ENCODE results near the gene ALDH5A1.

Gene ALDH5A1

GRCh38 chr6:24472181-24472580 lies 22.6 kb upstream of the ALDH5A1 start:
- TF ChIP-seq ISL1 (CRISPR knock-in tag; IDR thresholded peaks at IDR 0.05), result peak; percentile 56
- no peak for TF ChIP-seq ZC3H10 (CRISPR knock-in tag; IDR thresholded peaks at IDR 0.05)
- no peak for ATAC-seq

DNA sequence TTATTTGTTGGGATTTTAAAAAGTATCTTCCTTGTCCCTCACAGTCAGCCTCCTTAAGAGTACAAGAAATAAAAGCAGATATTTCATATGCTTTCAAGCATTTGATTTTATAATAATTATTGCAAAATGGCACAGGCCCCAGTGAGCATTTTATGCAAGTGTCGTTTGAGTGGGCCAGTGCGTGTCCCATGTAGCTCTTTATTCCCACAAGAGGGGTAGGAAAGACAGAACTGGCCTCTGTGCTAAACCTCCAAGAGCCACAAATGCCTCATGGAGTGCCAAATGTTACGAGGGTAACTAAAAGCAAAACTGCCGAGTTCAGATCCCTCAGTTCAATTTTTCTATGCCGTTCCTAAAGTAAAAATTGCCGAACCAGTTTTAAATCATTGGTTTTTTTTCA lies 18.1 kb upstream of the ALDH5A1 start:
- no peak for TF ChIP-seq TSHZ2 (CRISPR knock-in tag; IDR thresholded peaks at IDR 0.05)
- TF ChIP-seq PPARA (CRISPR knock-in tag; IDR thresholded peaks at IDR 0.05; ENCODE audit: borderline replicate concordance), result no peak
- no peak for TF ChIP-seq ZNF565 (CRISPR knock-in tag; conservative IDR thresholded peaks at IDR 0.05; ENCODE audit: low read depth)
- no peak for TF ChIP-seq TOX (CRISPR knock-in tag; IDR thresholded peaks at IDR 0.05; ENCODE audit: borderline replicate concordance)
- TF ChIP-seq ZNF70 (CRISPR knock-in tag; IDR thresholded peaks at IDR 0.05), result no peak
- TF ChIP-seq SNAI2 (CRISPR knock-in tag; IDR thresholded peaks at IDR 0.05), result no peak
- TF ChIP-seq, protein P1, sequence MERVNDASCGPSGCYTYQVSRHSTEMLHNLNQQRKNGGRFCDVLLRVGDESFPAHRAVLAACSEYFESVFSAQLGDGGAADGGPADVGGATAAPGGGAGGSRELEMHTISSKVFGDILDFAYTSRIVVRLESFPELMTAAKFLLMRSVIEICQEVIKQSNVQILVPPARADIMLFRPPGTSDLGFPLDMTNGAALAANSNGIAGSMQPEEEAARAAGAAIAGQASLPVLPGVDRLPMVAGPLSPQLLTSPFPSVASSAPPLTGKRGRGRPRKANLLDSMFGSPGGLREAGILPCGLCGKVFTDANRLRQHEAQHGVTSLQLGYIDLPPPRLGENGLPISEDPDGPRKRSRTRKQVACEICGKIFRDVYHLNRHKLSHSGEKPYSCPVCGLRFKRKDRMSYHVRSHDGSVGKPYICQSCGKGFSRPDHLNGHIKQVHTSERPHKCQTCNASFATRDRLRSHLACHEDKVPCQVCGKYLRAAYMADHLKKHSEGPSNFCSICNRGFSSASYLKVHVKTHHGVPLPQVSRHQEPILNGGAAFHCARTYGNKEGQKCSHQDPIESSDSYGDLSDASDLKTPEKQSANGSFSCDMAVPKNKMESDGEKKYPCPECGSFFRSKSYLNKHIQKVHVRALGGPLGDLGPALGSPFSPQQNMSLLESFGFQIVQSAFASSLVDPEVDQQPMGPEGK (CRISPR knock-in tag; IDR thresholded peaks at IDR 0.05; ENCODE audit: borderline replicate concordance), result no peak
- no peak for ATAC-seq

- TF ChIP-seq SNAI2 (CRISPR knock-in tag; IDR thresholded peaks at IDR 0.05) (no peak), ZNF565 (CRISPR knock-in tag; conservative IDR thresholded peaks at IDR 0.05; ENCODE audit: low read depth) (no peak), TOX (CRISPR knock-in tag; IDR thresholded peaks at IDR 0.05; ENCODE audit: borderline replicate concordance) (no peak), ZC3H10 (CRISPR knock-in tag; IDR thresholded peaks at IDR 0.05) (no peak), CSDC2 (CRISPR knock-in tag; IDR thresholded peaks at IDR 0.05) (no peak)
- TF ChIP-seq, protein P2, sequence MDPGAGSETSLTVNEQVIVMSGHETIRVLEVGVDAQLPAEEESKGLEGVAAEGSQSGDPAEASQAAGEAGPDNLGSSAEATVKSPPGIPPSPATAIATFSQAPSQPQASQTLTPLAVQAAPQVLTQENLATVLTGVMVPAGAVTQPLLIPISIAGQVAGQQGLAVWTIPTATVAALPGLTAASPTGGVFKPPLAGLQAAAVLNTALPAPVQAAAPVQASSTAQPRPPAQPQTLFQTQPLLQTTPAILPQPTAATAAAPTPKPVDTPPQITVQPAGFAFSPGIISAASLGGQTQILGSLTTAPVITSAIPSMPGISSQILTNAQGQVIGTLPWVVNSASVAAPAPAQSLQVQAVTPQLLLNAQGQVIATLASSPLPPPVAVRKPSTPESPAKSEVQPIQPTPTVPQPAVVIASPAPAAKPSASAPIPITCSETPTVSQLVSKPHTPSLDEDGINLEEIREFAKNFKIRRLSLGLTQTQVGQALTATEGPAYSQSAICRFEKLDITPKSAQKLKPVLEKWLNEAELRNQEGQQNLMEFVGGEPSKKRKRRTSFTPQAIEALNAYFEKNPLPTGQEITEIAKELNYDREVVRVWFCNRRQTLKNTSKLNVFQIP (CRISPR knock-in tag; IDR thresholded peaks at IDR 0.05; ENCODE audit: borderline replicate concordance, low read depth), result no peak
- no peak for ATAC-seq
Measured at GRCh38 chr6:24477070-24477469, 17.7 kb upstream of the ALDH5A1 start.

- TF ChIP-seq ZC3H10 (CRISPR knock-in tag; IDR thresholded peaks at IDR 0.05), result no peak
- no peak for TF ChIP-seq CSDC2 (CRISPR knock-in tag; IDR thresholded peaks at IDR 0.05)
- TF ChIP-seq OSR1 (CRISPR knock-in tag; IDR thresholded peaks at IDR 0.05), result no peak
- TF ChIP-seq BACH2 (CRISPR knock-in tag; IDR thresholded peaks at IDR 0.05; ENCODE audit: borderline replicate concordance), result no peak
- TF ChIP-seq, protein P3, sequence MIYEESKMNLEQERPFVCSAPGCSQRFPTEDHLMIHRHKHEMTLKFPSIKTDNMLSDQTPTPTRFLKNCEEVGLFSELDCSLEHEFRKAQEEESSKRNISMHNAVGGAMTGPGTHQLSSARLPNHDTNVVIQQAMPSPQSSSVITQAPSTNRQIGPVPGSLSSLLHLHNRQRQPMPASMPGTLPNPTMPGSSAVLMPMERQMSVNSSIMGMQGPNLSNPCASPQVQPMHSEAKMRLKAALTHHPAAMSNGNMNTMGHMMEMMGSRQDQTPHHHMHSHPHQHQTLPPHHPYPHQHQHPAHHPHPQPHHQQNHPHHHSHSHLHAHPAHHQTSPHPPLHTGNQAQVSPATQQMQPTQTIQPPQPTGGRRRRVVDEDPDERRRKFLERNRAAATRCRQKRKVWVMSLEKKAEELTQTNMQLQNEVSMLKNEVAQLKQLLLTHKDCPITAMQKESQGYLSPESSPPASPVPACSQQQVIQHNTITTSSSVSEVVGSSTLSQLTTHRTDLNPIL (CRISPR knock-in tag; IDR thresholded peaks at IDR 0.05; ENCODE audit: low read depth), result no peak
- TF ChIP-seq, protein P1 (CRISPR knock-in tag; IDR thresholded peaks at IDR 0.05; ENCODE audit: borderline replicate concordance), result no peak
- TF ChIP-seq, protein P2 (CRISPR knock-in tag; IDR thresholded peaks at IDR 0.05; ENCODE audit: borderline replicate concordance, low read depth), result no peak
- TF ChIP-seq PPARA (CRISPR knock-in tag; IDR thresholded peaks at IDR 0.05; ENCODE audit: borderline replicate concordance), result no peak
- TF ChIP-seq ZNF70 (CRISPR knock-in tag; IDR thresholded peaks at IDR 0.05), result no peak
- TF ChIP-seq ISL1 (CRISPR knock-in tag; IDR thresholded peaks at IDR 0.05), result no peak
- no peak for TF ChIP-seq TOX (CRISPR knock-in tag; IDR thresholded peaks at IDR 0.05; ENCODE audit: borderline replicate concordance)
- TF ChIP-seq ZFP3 (CRISPR knock-in tag; IDR thresholded peaks at IDR 0.05), result no peak
- ATAC-seq, result no peak
Measured at GRCh38 chr6:24478903-24479302, 15.9 kb upstream of the ALDH5A1 start.

All from SK-N-SH treated with all-trans-retinoic acid at 6 μM for 48 hours (cell line).